CD4-positive, alpha-beta T cell treated with Interleukin-15 for 1 hour (primary cell): ENCODE results near the gene FMNL1.
A peak's percentile ranks its signal among the peaks of the same experiment; 100 is the strongest.

Experiments used
- DNase-seq: peaks from one replicate; pipeline ENCODE4 v3.0.0-alpha.2; 2020

FMNL1 gene

GRCh38 chr17:45284176-45285140 is 62.8 kb downstream of the FMNL1 start:
- peak; percentile 38 for DNase-seq

GRCh38 chr17:45286286-45286685 is 64.6 kb downstream of the FMNL1 start:
- DNase-seq = no peak

- DNase-seq = no peak
Measured at GRCh38 chr17:45287526-45288500, 66.1 kb downstream of the FMNL1 start.

GRCh38 chr17:45288825-45289224 is 67.1 kb downstream of the FMNL1 start:
- no peak for DNase-seq

GRCh38 chr17:45289301-45290268 is 67.9 kb downstream of the FMNL1 start:
- no peak for DNase-seq

GRCh38 chr17:45290269-45290765 is 68.6 kb downstream of the FMNL1 start:
- DNase-seq = no peak

GRCh38 chr17:45291171-45291805 is 69.6 kb downstream of the FMNL1 start:
- peak; percentile 46 for DNase-seq

GRCh38 chr17:45292696-45293412 is 71.2 kb downstream of the FMNL1 start:
- DNase-seq = no peak

- peak; percentile 72 for DNase-seq
Measured at GRCh38 chr17:45293413-45294211, 71.9 kb downstream of the FMNL1 start.

- no peak for DNase-seq
Measured at GRCh38 chr17:45294506-45294905, 72.8 kb downstream of the FMNL1 start.

- peak; percentile 67 for DNase-seq
Measured at GRCh38 chr17:45296003-45296832, 74.5 kb downstream of the FMNL1 start.

- no peak for DNase-seq
Measured at GRCh38 chr17:45296833-45297124, 75.1 kb downstream of the FMNL1 start.
